GM18505 (cell line): Measurements from ENCODE around the gene CKAP4.
A peak's percentile ranks its signal among the peaks of the same experiment; 100 is the strongest.
"Not testable (repeated sequence)": the region's sequence is repeated elsewhere in the genome, so short reads cannot be mapped to it uniquely, and the experiment has no call there.

Experiments
- ATAC-seq: cut with Tn5 transposase; IDR thresholded peaks from one replicate; pipeline ENCODE4 v1.9.1; 2021; ENCODE audit not compliant: unreplicated experiment
- POLR2A ChIP-seq: IDR thresholded peaks from 4 replicates; pipeline ENCODE4 v1.6.1; 2011; ENCODE audit warnings: borderline replicate concordance; ENCODE audit not compliant: insufficient read depth, insufficient read length; ENCODE audit errors: extremely low read depth

Gene CKAP4, protein sequence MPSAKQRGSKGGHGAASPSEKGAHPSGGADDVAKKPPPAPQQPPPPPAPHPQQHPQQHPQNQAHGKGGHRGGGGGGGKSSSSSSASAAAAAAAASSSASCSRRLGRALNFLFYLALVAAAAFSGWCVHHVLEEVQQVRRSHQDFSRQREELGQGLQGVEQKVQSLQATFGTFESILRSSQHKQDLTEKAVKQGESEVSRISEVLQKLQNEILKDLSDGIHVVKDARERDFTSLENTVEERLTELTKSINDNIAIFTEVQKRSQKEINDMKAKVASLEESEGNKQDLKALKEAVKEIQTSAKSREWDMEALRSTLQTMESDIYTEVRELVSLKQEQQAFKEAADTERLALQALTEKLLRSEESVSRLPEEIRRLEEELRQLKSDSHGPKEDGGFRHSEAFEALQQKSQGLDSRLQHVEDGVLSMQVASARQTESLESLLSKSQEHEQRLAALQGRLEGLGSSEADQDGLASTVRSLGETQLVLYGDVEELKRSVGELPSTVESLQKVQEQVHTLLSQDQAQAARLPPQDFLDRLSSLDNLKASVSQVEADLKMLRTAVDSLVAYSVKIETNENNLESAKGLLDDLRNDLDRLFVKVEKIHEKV

GRCh38 chr12:106247674-106248311 lies at the start of gene CKAP4:
CKAP4 (minus strand) TSS chr12:106248020; CDS start chr12:106247851, 169 bp downstream.
- TF ChIP-seq POLR2A, result no peak
- ATAC-seq, result peak; percentile 54

DNA sequence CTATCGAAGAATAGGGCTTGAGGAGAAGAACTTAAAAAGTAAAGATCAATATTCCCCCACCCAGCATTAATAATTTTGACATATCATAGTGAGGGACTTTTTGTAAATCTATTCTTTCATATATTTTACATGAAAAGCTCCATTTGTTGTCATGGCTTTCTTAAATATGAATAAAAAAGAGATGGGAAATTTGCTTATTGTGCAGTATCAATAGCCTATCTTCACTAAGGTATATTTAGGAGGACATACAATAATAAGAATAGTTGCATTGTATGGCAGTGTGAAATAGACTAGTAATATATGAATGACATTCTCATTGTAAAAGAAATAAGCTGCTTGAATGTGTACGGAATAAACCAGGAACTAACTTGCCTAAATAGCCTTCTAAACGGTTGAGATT lies 49.3 kb upstream of the CKAP4 start:
- TF ChIP-seq POLR2A, result no peak
- no peak for ATAC-seq

DNA sequence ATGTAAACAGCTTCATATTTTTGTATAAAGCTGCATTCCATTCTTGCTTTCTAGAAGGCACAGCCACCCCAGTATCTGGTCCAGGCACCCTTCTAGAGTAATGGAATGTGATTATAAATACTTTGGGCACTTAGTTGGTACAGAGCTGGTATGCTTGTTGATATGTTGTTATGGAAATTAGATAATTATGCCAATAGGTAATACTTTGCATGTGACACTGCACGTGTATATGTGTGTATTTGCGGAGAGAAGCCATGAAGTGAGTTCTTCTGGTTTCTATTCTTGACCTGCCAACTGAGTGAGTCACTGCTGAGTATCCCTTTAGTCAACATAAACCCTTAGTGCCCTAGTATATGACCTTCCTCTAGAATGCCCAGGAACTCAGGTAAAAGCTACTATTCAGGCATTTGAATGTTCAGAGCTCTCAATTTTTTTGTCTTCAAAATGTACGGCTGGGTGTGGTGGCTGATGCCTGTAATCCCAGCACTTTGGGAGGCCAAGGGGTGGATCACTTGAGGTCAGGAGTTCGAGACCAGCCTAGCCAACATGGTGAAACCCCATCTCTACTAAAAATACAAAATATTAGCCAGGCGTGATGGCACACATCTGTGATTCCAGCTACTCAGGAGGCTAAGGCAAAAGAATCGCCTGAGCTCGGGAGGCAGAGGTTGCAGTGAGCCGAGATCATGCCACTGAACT lies 48.5 kb upstream of the CKAP4 start:
- TF ChIP-seq POLR2A, result no peak
- ATAC-seq, result no peak

DNA sequence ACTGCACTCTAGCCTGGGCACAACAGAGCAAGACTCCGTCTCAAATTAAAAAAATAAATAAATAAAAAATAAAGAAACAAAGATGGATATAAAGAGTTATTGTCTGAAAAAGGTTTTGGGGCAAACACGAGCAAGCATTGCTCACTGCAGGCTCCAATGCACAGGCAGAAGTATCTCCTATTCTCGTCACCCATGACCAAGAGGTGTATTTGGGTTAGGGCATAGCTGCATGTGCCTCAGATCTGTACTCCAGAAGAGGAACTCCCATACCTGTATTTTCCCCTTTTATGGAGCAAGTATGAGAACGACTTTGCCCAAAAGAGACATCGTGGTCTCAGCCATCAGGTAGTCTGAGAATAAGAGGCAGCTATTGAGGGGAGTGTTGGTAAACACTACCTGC lies 44.5 kb upstream of the CKAP4 start:
- no peak for ATAC-seq
- no peak for TF ChIP-seq POLR2A

- no peak for ATAC-seq
- TF ChIP-seq POLR2A, result no peak
Observed at GRCh38 chr12:106291342-106291741, 43.5 kb upstream of the CKAP4 start.

DNA sequence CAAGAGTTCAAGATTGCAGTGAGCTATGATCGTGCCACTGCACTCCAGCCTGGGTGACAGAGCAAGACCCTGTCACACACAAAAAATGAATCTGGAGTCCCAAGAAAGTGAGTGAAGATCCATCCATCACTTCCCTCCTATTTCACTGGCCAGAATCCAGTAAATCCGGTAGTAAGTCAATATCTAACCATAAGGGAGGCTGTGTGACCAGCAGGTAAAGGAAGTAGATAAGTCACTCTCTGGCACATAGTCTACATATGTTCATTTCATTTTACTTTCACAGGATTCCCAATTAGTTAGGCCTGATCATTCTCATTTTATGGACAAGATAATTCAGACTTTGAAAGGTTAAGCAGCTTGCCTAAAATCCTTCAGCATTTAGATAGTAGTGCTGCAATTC lies 42.8 kb upstream of the CKAP4 start:
- TF ChIP-seq POLR2A, result no peak
- ATAC-seq, result no peak

- no peak for TF ChIP-seq POLR2A
- ATAC-seq, result no peak
Observed at GRCh38 chr12:106289196-106289681, 41.4 kb upstream of the CKAP4 start.

- TF ChIP-seq POLR2A, result no peak
- no peak for ATAC-seq
Observed at GRCh38 chr12:106288494-106289195, 40.8 kb upstream of the CKAP4 start.

- no peak for TF ChIP-seq POLR2A
- no peak for ATAC-seq
Observed at GRCh38 chr12:106288101-106288493, 40.3 kb upstream of the CKAP4 start.

DNA sequence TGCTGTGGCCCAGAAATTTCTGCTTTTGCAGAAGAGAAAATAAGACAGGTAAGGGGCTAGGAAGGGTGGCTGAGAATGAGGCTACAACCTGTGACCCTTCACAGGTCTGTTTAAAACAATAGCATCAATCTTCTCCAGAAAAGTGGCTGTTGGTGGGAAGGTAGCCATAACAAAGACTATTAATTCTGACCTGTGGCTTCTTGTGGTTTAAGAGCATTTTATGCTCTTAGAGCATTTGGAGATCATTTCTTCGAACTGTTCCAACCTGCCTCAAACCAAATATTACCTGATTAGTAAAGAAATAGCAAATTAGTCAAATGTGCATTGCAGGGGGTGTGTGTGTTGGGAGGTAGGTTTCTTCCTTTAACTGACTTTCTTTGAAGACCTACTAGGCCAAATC lies 39.5 kb upstream of the CKAP4 start:
- ATAC-seq, result no peak
- TF ChIP-seq POLR2A, result no peak

DNA sequence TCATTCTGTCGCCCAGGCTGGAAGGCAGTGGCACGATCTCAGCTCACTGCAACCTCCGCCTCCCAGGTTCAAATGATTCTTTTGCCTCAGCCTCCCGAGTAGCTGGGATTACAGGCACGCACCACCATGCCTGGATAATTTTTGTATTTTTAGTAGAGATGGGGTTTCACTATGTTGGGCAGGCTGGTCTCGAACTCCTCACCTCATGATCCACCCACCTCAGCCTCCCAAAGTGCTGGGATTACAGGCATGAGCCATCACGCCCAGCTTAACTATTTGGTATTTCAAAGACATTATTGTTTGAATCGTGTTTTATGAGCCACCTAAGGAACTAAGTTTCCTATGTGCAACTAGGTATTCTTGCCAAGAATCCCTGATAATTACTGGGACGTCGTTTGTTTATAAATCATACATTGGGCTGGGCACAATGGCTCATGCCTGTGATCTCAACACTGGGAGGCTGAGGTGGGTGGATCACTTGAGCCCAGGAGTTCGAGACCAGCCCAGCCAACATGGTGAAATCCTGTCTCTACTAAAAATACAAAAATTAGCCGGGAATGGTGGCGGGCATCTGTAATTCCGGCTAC lies 38.8 kb upstream of the CKAP4 start:
- ATAC-seq, result not testable (repeated sequence)

DNA sequence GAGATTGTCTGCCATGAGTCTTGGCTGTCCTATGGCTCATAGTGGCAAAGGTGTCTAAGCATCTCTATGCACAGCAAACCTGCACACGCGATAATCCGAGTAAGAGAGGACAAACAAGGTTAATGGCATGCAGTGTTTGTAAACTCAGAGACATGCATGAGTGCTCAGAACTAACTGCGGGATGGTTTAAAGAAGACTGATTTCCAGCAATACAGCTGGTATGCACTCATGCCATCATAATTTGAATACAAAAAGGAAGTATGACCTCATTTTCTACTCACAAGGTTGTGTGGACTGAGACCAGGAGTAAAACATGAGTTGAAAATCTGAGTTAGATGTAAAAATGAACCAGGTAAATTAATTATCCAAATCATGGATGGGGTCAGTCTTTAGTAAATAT lies 38.2 kb upstream of the CKAP4 start:
- ATAC-seq, result no peak
- TF ChIP-seq POLR2A, result no peak
